Omental fat pad (tissue), 4 donors: ENCODE measurements around the gene SLC2A1. TPM values are rescaled to one million over a fixed set of nuclear protein-coding genes. Genes with fewer than 3 reads are reported as not detected.

Experiments
- ATAC-seq: fragments of 150-250 bp; one replicate; pipeline ENCODE4 v1.9.1; 2016; ENCODE audit warnings: mild to moderate bottlenecking, moderate library complexity; ENCODE audit not compliant: low FRiP score
- DNase-seq: peaks from one replicate; pipeline ENCODE4 v3.0.0-alpha.2; 2019; ENCODE audit warnings: low spot score
- total RNA-seq, 4 donors: library from RNA; depleted of rRNA; stranded (reverse); fragments of >200 nt; gene quantifications; one replicate each; pipeline ENCODE4 v1.1.0, GENCODE V29; 2016
- TF ChIP-seq, protein P1 (sequence below), 3 donors: fragments of 450-650 bp; IDR thresholded peaks; one replicate each; pipeline ENCODE4 v1.5.1; 2016 to 2017; ENCODE audit warnings: antibody characterized with exemption in 3 of 3, mild to moderate bottlenecking in 3 of 3, moderate library complexity in 2 of 3

The SLC2A1 gene
- total RNA-seq, 4 donors from 2014 or later, result 13.4 to 71.5 (median 48.0) TPM

GRCh38 chr1:42940851-42941639 is 17.6 kb downstream of the SLC2A1 start:
- ATAC-seq, result no peak
- TF ChIP-seq, protein P1, sequence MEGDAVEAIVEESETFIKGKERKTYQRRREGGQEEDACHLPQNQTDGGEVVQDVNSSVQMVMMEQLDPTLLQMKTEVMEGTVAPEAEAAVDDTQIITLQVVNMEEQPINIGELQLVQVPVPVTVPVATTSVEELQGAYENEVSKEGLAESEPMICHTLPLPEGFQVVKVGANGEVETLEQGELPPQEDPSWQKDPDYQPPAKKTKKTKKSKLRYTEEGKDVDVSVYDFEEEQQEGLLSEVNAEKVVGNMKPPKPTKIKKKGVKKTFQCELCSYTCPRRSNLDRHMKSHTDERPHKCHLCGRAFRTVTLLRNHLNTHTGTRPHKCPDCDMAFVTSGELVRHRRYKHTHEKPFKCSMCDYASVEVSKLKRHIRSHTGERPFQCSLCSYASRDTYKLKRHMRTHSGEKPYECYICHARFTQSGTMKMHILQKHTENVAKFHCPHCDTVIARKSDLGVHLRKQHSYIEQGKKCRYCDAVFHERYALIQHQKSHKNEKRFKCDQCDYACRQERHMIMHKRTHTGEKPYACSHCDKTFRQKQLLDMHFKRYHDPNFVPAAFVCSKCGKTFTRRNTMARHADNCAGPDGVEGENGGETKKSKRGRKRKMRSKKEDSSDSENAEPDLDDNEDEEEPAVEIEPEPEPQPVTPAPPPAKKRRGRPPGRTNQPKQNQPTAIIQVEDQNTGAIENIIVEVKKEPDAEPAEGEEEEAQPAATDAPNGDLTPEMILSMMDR (IDR thresholded peaks at IDR 0.05), result no peak

GRCh38 chr1:42938645-42939615 is 19.7 kb downstream of the SLC2A1 start:
- TF ChIP-seq, protein P1 (IDR thresholded peaks at IDR 0.05), result no peak
- DNase-seq (no peak), ATAC-seq (no peak)

More at GRCh38 chr1:42940851-42941639, 17.6 kb downstream of the SLC2A1 start:
- DNase-seq, result no peak

GRCh38 chr1:42937836-42938644 is 20.6 kb downstream of the SLC2A1 start:
- DNase-seq (no peak), ATAC-seq (no peak)
- TF ChIP-seq, protein P1 (IDR thresholded peaks at IDR 0.05), result no peak

DNA sequence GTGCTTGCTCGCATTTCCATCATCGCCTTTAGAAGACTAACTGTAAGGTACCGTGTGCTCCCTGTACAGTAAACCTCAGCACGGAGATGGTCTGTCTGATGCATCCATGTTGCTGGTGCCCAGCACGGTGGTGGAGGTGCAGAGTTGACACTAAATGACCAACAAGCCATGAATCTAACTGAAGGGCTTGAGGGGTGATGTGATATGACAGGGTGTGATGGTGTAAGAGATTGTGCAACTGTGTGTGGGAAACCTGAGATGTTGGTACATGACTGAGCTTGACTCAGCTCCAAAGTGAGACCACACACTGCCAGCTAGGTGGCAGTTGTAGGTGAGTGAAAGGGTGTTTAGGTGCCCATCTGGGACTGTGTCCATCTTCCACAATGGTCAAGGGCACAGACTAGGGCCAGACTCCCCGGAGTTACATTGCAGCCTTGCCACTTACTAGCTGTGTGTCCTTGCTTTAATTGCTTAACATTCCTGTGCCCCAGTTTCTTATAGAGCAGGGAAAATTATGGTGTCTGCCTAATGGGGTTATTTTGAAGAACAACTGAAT is 21.4 kb downstream of the SLC2A1 start:
- DNase-seq, result no peak
- ATAC-seq, result peak; percentile 12
- TF ChIP-seq, protein P1 (IDR thresholded peaks at IDR 0.05), result no peak

GRCh38 chr1:42936309-42937078 is 22.2 kb downstream of the SLC2A1 start:
- ATAC-seq (peak; percentile 63), DNase-seq (no peak)
- TF ChIP-seq, protein P1 (IDR thresholded peaks at IDR 0.05), result no peak

DNA sequence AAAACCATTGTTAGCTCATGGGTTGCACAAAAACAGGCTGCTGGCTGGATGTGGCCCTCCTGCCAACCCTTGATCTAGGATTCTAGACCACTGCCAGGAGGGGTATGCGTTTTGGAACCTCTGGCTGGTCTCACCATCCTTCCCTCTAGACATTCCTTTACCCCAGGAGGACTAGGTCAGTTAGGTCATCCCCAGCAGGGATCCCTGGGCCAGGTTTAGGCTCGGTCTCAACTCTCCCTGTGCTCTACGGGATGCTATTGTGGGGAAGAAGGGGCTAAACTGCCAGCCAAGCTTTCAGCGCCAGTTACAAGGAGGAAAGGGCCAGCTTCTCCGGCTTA is 22.7 kb downstream of the SLC2A1 start:
- DNase-seq (no peak), ATAC-seq (no peak)
- TF ChIP-seq, protein P1 (IDR thresholded peaks at IDR 0.05), result no peak
